HepG2 (cell line): Measurements from ENCODE around the gene RETN.

ENCODE experiments used
- CTCF ChIP-seq: sonication (generic); formaldehyde crosslinking; IDR thresholded peaks from 2 replicates; pipeline ENCODE4 v1.5.0; 2020; ENCODE audit warnings: mild to moderate bottlenecking, missing genetic modification reagents, moderate library complexity
- EZH2 ChIP-seq: conservative IDR thresholded peaks from 2 replicates; pipeline ENCODE4 v1.6.1; 2012; ENCODE audit warnings: mild to moderate bottlenecking, low read depth, low read length, moderate library complexity
- HCFC1 ChIP-seq: fragments of 150-350 bp; IDR thresholded peaks from 2 replicates; pipeline ENCODE4 v1.6.1; 2014; ENCODE audit warnings: low read depth, low read length
- NAIF1 ChIP-seq: sonication (generic); formaldehyde crosslinking; IDR thresholded peaks from 2 replicates; pipeline ENCODE4 v1.5.0; 2020; ENCODE audit warnings: mild to moderate bottlenecking, missing genetic modification reagents, borderline replicate concordance
- POLR2AphosphoS5 ChIP-seq: IDR thresholded peaks from 2 replicates; pipeline ENCODE4 v1.6.1; 2012; ENCODE audit warnings: low read depth, low read length
- RAD21 ChIP-seq: fragments of 450-650 bp; formaldehyde crosslinking; IDR thresholded peaks from 2 replicates; pipeline ENCODE4 v1.5.0; 2020; ENCODE audit warnings: mild to moderate bottlenecking
- YY1 ChIP-seq: IDR thresholded peaks from 2 replicates; pipeline ENCODE4 v1.6.1; 2011; ENCODE audit warnings: low read length, low read depth, moderate library complexity, mild to moderate bottlenecking; ENCODE audit not compliant: insufficient read depth, insufficient replicate concordance
- ZBTB14 ChIP-seq: sonication (generic); formaldehyde crosslinking; IDR thresholded peaks from 2 replicates; pipeline ENCODE4 v1.4.0; 2020; ENCODE audit warnings: missing genetic modification reagents
- ZBTB49 ChIP-seq: sonication (generic); formaldehyde crosslinking; IDR thresholded peaks from 2 replicates; pipeline ENCODE4 v1.4.0; 2020; ENCODE audit warnings: missing genetic modification reagents, borderline replicate concordance
- ZFP37 ChIP-seq: sonication (generic); formaldehyde crosslinking; IDR thresholded peaks from 2 replicates; pipeline ENCODE4 v1.4.0; 2020; ENCODE audit warnings: missing genetic modification reagents, borderline replicate concordance
- ZNF292 ChIP-seq: sonication (generic); formaldehyde crosslinking; IDR thresholded peaks from 2 replicates; pipeline ENCODE4 v1.8.1; 2022; ENCODE audit warnings: mild to moderate bottlenecking, low read depth, missing genetic modification reagents, borderline replicate concordance
- ZNF430 ChIP-seq: sonication (generic); formaldehyde crosslinking; IDR thresholded peaks from 2 replicates; pipeline ENCODE4 v1.9.0; 2021; ENCODE audit warnings: mild to moderate bottlenecking, missing genetic modification reagents

- TF ChIP-seq CTCF, result peak; percentile 89
- peak; percentile 70; the same call in 1 of the 2 replicates for TF ChIP-seq ZNF292
- no peak for TF ChIP-seq NAIF1 (CRISPR knock-in tag)
- TF ChIP-seq ZFP37 (CRISPR knock-in tag), result no peak
- TF ChIP-seq RAD21, result peak; percentile 79
- 0 out of 2 replicates have a peak, but pooled peaks have one; percentile 39 for TF ChIP-seq ZNF430 (CRISPR knock-in tag)
- TF ChIP-seq POLR2AphosphoS5, result no peak
- TF ChIP-seq EZH2, result no peak
- TF ChIP-seq ZBTB49 (CRISPR knock-in tag), result no peak
- no peak for TF ChIP-seq ZBTB14 (CRISPR knock-in tag)
- peak; percentile 26 for TF ChIP-seq YY1
- TF ChIP-seq HCFC1, result no peak
These were observed 16.7 kb upstream of the RETN start for GRCh38 chr19:7652061-7652641.
